HG03521 (cell line): Measurements from ENCODE around the gene ZP4.

Experiments used
- ATAC-seq: cut with Tn5 transposase; IDR thresholded peaks from one replicate; pipeline ENCODE4 v1.9.1; 2021; ENCODE audit warnings: mild to moderate bottlenecking, moderate library complexity; ENCODE audit not compliant: unreplicated experiment

ZP4 gene

GRCh38 chr1:237890822-237891221 lies at the start of gene ZP4:
Gene ZP4, minus strand, starts transcription at chr1:237890922. Its CDS starts 287 bp downstream, at chr1:237890635.
- no peak for ATAC-seq

- no peak for ATAC-seq
Measured at GRCh38 chr1:237938553-237938952, 47.8 kb upstream of the ZP4 start.

- no peak for ATAC-seq
Measured at GRCh38 chr1:237938068-237938467, 47.3 kb upstream of the ZP4 start.

- no peak for ATAC-seq
Measured at GRCh38 chr1:237932816-237933215, 42.1 kb upstream of the ZP4 start.

GRCh38 chr1:237931581-237931980 lies 40.9 kb upstream of the ZP4 start:
- no peak for ATAC-seq

- no peak for ATAC-seq
Measured at GRCh38 chr1:237927198-237927597, 36.5 kb upstream of the ZP4 start.

GRCh38 chr1:237921306-237921705 lies 30.6 kb upstream of the ZP4 start:
- ATAC-seq, result no peak

GRCh38 chr1:237913345-237913744 lies 22.6 kb upstream of the ZP4 start:
- no peak for ATAC-seq

- no peak for ATAC-seq
Measured at GRCh38 chr1:237911911-237912310, 21.2 kb upstream of the ZP4 start.

GRCh38 chr1:237910834-237911233 lies 20.1 kb upstream of the ZP4 start:
- no peak for ATAC-seq

GRCh38 chr1:237903961-237904360 lies 13.2 kb upstream of the ZP4 start:
- ATAC-seq, result no peak

- no peak for ATAC-seq
Measured at GRCh38 chr1:237902960-237903743, 12.4 kb upstream of the ZP4 start.

- ATAC-seq, result no peak
Measured at GRCh38 chr1:237901299-237901934, 10.7 kb upstream of the ZP4 start.

GRCh38 chr1:237895630-237896029 lies 4.9 kb upstream of the ZP4 start:
- ATAC-seq, result no peak

GRCh38 chr1:237894131-237894530 lies 3.4 kb upstream of the ZP4 start:
- no peak for ATAC-seq

GRCh38 chr1:237891979-237892378 lies 1.3 kb upstream of the ZP4 start:
- no peak for ATAC-seq

GRCh38 chr1:237891266-237891665 lies 544 bp upstream of the ZP4 start:
- no peak for ATAC-seq

- no peak for ATAC-seq
Measured at GRCh38 chr1:237890416-237890815, 306 bp downstream of the ZP4 start.

GRCh38 chr1:237888143-237888542 lies 2.6 kb downstream of the ZP4 start:
- no peak for ATAC-seq

GRCh38 chr1:237887542-237887941 lies 3.2 kb downstream of the ZP4 start:
- no peak for ATAC-seq

- ATAC-seq, result no peak
Measured at GRCh38 chr1:237884237-237884636, 6.5 kb downstream of the ZP4 start.

GRCh38 chr1:237879195-237879594 lies 11.5 kb downstream of the ZP4 start:
- ATAC-seq, result no peak

GRCh38 chr1:237878406-237878805 lies 12.3 kb downstream of the ZP4 start:
- no peak for ATAC-seq
